Esophagus (tissue), 2 donors: Measurements from ENCODE around the gene RUNX1. TPM values are rescaled to one million over a fixed set of nuclear protein-coding genes. Genes with fewer than 3 reads are reported as not detected.
"Not testable (repeated sequence)": the region's sequence is repeated elsewhere in the genome, so short reads cannot be mapped to it uniquely, and the experiment has no call there.

Experiments
- H3K27ac ChIP-seq, 2 donors: one replicate each; pipeline ENCODE4 v1.5.1; 2013; ENCODE audit warnings: low read depth in 2 of 2, mild to moderate bottlenecking in 2 of 2, inconsistent platforms in 1 of 2, low read length in 1 of 2, moderate library complexity in 1 of 2
- H3K27me3 ChIP-seq, 2 donors: one replicate each; pipeline ENCODE4 v1.6.1; 2013; ENCODE audit warnings: low read length in 2 of 2, control low read depth in 1 of 2, mild to moderate bottlenecking in 1 of 2; ENCODE audit not compliant: insufficient read depth in 2 of 2, control insufficient read depth in 1 of 2
- H3K36me3 ChIP-seq, 2 donors: one replicate each; pipeline ENCODE4 v1.6.1; 2013; ENCODE audit warnings: low read length in 1 of 2; ENCODE audit not compliant: control insufficient read depth in 2 of 2, insufficient read depth in 2 of 2
- H3K4me1 ChIP-seq, 2 donors: one replicate each; pipeline ENCODE4 v1.6.1; 2013; ENCODE audit warnings: low read length in 1 of 2; ENCODE audit not compliant: control insufficient read depth in 2 of 2, insufficient read depth in 2 of 2
- H3K4me3 ChIP-seq, 2 donors: one replicate each; pipeline ENCODE4 v1.5.1; 2013; ENCODE audit warnings: low read length in 2 of 2, mild to moderate bottlenecking in 2 of 2, low read depth in 1 of 2, moderate library complexity in 1 of 2
- H3K9me3 ChIP-seq, 2 donors: one replicate each; pipeline ENCODE4 v1.6.1; 2013; ENCODE audit warnings: mild to moderate bottlenecking in 2 of 2, low read depth in 1 of 2, low read length in 1 of 2, moderate library complexity in 1 of 2; ENCODE audit not compliant: control insufficient read depth in 2 of 2, insufficient read depth in 1 of 2
- whole genome bisulfite sequencing, 2 donors: extraction: QIAGEN DNeasy Blood & Tissue Kit; methylation state at CpG; one replicate each; pipeline ENCODE4 v1.1.7; 2013; 5-methylcytosine and 5-hydroxymethylcytosine counted together
- polyA plus RNA-seq, 2 donors: library from polyadenylated mRNA; stranded (reverse); fragments of 200-250 nt; gene quantifications; one replicate each; pipeline ENCODE4 v1.2.3, GENCODE V29; 2013
- donor health status: healthy with polysubstance abuse.
- donor health status: Bipolar disorder and iron deficiency.

RUNX1 gene
- polyA plus RNA-seq, 2 donors, result 4.4 to 6.4 TPM

DNA sequence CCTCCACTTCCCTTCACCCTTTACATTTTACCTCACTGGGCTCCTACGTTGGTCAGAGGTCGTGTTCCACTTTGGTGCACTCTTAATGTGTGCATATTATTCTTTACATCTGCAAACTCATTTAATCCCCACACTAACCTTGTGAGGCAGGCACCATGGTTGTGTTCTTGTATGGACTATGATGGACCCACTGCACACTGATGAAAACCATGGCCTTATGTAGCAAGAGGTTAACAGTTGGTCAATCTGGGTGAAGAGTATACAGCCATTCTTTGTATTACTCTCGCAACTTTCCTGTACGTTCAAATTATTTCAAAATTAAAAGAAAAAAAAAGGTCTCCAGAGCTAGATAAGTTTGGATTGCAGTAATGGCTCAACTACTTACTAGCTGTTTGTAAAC, 78.5 kb downstream of the RUNX1 start:
- peaks cover 0 to 3% of the 10 kb centered on the region in 2 donors for H3K4me1 ChIP-seq
- H3K9me3 ChIP-seq, result no peaks in the 10 kb centered on the region
- H3K27ac ChIP-seq, result no peak overlapping the region
- H3K36me3 ChIP-seq, result no peaks in the 10 kb centered on the region
- no peak overlapping the region for H3K4me3 ChIP-seq
- H3K27me3 ChIP-seq, result no peaks in the 10 kb centered on the region
- WGBS, 2 donors, result 90 to 91% methylated on average over 4 of the region's 4 CpGs

DNA sequence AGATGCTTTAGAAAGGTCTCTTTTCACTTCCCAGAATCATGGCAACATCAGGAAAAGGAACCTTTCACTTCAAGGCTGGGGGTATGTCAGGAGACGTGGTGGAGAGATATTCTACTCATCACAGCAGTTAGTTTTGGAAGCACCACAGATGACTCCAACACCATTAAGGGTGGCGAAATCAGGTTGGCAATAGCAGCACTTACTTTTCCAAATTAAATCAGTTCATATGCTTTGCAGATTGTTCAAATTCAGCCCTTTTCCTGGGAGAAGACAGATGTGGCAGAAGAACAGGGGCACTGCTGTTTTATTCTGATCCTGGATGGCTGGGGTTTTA, 79.0 kb downstream of the RUNX1 start:
- Histone ChIP-seq H3K4me3 (no peak overlapping the region), H3K27me3 (no peaks in the 10 kb centered on the region), H3K4me1 (peaks cover 0 to 3% of the 10 kb centered on the region in 2 donors), H3K36me3 (no peaks in the 10 kb centered on the region), H3K9me3 (no peaks in the 10 kb centered on the region), H3K27ac (no peak overlapping the region)
- 85 to 87% methylated on average over 2 of the region's 2 CpGs for WGBS, 2 donors

DNA sequence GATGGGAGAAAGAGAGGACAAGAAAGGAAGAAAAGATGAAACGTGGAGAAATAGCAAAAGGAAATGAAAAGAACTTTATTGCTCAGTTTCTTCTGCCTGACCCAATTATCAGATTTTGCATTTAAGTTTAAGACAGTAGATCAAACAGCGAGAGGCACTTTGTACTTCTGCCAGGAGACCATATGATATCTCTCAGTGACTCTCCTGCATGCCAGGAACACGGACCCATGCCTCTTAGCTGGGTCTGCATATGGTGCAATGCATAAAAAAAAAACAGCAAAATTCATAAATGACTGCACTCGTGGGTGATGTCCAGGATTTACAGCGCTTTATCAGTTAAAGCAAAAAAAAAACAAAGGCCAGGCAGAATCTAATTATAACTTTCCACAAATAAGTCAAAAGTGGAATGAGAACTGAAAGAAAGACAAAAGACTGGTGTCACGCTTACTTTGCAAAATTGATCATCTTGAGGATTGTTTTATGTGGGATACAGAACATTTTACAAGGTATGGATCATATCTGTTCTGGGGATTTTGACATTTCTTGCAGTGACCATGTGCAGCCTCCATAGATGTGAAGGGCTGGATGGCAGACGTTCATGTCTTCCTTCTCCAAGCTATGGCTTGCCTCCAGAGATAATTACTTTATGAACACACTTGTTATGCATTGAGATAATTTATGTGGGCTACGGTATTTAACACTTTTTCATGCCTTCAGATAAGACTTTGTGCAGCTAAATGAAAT, 79.5 kb downstream of the RUNX1 start:
- no peak overlapping the region for H3K27ac ChIP-seq
- H3K27me3 ChIP-seq, result no peaks in the 10 kb centered on the region
- no peaks in the 10 kb centered on the region for H3K36me3 ChIP-seq
- H3K4me3 ChIP-seq, result no peak overlapping the region
- H3K9me3 ChIP-seq, result no peaks in the 10 kb centered on the region
- WGBS, 2 donors, result 64 to 68% methylated on average over 8 of the region's 8 CpGs
- H3K4me1 ChIP-seq, result peaks cover 0 to 7% of the 10 kb centered on the region in 2 donors

DNA sequence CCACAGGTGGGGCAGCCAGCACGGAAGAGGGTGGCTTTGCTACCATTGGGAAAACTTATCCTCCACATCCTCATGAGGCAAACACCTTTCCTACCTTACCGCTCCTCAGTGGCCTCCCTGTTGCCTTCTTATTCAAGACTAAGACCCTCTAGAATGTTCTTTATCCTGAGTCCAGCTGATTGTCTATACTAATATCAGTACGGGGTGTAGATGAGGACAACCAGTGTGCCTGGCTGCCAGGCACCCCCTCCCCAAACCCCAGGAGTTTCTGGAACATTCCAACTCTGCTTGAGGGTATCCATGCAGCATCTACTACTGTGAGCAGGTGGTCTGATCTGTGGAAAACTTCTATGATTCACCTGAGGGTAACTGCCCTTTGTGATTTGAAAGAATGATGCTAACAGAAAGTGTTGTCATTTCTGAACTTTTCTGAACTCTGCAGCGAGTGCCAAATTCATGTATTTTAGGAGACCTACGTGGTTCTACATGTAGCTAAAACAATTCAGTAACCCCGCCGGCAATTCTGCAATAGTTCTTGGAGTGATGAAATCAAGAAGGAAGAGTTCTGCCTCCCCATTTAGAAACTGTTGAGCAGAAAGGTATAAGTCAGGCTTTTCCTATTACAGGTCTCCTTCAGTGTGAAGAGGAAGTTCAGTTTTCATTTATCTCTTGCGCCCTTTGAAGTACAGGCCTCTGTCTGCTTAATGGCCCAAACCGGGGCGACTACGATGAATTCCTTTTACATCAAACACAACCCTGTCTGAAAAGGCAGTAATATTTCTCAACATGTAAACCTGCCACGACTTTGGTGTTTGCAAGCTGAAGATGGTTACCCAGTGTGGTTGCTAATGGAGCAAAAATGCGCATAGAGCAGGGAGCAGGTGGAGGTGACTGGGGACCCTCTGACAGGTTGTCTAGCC, 80.4 kb downstream of the RUNX1 start:
- peaks cover 0 to 7% of the 10 kb centered on the region in 2 donors for H3K4me1 ChIP-seq
- WGBS, 2 donors, result 76 to 79% methylated on average over 13 of the region's 13 CpGs
- H3K27me3 ChIP-seq, result no peaks in the 10 kb centered on the region
- no peak overlapping the region for H3K4me3 ChIP-seq
- no peaks in the 10 kb centered on the region for H3K9me3 ChIP-seq
- H3K36me3 ChIP-seq, result no peaks in the 10 kb centered on the region
- no peak overlapping the region for H3K27ac ChIP-seq

DNA sequence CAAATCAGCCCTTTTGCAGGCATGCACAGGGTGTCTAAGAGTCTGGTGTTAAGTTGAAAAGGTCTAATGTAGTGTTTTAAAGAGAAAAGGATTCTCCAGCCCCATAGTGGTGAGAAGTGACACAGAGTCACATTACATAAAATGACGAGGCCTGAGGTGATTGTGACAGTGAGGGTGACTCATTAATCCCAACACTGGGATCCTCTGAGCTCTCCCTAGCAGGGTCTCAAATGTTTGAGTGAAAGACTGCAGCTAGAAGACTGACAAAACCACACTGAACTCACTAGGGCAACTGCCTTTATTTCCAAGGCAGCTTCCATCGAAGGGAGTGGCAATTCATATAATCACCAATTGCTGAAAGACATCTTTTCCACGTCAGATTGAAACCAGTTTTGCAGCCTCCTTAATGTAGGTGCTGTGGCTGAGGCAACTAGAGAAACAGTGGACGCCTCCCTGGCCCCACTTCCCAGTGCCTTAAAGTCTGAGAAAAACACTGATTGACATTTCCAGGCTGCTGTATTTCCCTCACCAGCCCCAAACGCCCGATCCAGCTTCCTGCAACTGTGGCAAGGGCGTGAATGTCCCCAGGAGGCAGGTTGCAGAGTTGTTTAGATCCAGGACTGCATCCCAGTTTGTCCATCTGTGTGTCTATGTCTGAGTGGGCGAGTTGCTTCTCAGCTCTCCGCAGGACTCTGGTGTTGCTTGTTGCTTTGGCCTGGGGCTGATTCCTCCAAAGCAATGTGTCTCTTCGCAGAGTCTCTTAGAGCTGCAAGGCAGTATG, 81.4 kb downstream of the RUNX1 start:
- H3K4me1 ChIP-seq, result peaks cover 0 to 7% of the 10 kb centered on the region in 2 donors

DNA sequence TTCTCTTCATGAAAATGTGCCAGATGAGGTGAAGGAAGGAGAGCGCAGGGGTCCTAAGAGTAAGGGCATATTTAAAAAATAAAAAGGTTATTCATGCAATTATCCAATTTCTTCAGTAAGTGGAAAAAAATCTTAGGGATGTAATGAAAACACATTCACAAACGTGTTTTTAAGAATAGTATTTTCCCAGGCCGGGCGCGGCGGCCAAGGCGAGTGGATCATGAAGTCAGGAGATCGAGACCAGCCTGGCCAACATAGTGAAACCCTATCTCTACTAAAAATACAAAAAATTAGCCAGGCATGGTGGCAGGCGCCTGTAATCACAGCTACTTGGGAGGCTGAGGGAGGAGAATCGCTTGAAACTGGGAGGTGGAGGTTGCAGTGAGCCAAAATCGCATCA, 82.2 kb downstream of the RUNX1 start:
- not testable (repeated sequence) for H3K4me1 ChIP-seq, H3K4me3 ChIP-seq
- WGBS, 2 donors, result 92 to 96% methylated on average over 11 of the region's 11 CpGs

More for the DNA sequence above, 81.4 kb downstream of the RUNX1 start:
- H3K36me3 ChIP-seq, result no peaks in the 10 kb centered on the region
- no peaks in the 10 kb centered on the region for H3K9me3 ChIP-seq
- no peak overlapping the region for H3K4me3 ChIP-seq
- H3K27me3 ChIP-seq, result no peaks in the 10 kb centered on the region
- H3K27ac ChIP-seq, result no peak overlapping the region
- 60 to 66% methylated on average over 10 of the region's 10 CpGs for WGBS, 2 donors

DNA sequence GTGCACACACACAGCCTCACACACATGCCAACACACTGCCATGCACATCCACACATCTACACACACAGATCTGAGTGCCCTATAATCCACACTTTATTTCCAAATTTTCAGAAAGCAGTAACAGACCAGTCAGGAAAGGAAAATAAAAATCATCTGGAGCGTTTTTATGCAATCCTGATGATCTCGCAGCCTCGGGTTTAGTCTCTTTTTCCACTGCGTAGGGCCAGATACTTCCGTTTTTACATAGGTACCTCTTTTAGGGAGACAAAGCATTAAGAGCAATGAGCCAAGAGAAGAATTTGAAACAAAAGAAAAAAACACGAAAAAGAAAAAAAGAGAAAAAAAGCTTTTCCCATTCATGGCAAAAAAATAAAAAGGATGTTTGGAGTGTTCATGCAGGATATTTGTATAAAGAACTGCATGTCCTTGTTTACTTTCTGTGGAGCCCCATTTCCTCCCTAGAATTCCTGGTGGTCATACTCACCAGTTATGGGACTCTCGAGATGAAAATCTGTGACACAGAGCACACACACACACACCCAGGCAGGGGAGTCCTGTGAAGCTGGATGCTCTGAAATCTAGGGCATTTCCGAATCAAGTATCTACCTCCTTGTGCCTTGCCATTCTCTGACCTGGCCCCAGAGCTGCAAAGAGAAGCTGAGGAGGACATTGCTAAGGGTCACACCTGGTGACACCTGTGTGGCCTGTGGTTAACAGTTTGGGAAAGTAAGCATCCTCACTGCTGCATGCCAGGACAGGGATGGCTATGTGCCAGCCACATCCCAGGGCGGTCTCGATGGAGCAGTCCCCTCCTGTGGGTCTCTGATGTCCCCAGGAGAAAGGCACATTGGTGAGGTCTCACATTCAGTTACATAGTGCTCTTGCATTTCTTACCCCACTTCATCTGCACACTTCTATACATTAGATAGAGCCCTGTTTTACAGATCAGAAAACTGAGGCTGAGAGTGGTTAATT, 83.6 kb downstream of the RUNX1 start:
- no peaks in the 10 kb centered on the region for H3K9me3 ChIP-seq
- no peak overlapping the region for H3K4me3 ChIP-seq
- H3K27me3 ChIP-seq, result no peaks in the 10 kb centered on the region
- no peak overlapping the region for H3K27ac ChIP-seq
- WGBS, 2 donors, result 68 to 69% methylated on average over 10 of the region's 10 CpGs
- peaks cover 0 to 7% of the 10 kb centered on the region in 2 donors for H3K4me1 ChIP-seq
- no peaks in the 10 kb centered on the region for H3K36me3 ChIP-seq

More for the DNA sequence above, 82.2 kb downstream of the RUNX1 start:
- not testable (repeated sequence) for H3K9me3 ChIP-seq, H3K36me3 ChIP-seq, H3K27ac ChIP-seq, H3K27me3 ChIP-seq

DNA sequence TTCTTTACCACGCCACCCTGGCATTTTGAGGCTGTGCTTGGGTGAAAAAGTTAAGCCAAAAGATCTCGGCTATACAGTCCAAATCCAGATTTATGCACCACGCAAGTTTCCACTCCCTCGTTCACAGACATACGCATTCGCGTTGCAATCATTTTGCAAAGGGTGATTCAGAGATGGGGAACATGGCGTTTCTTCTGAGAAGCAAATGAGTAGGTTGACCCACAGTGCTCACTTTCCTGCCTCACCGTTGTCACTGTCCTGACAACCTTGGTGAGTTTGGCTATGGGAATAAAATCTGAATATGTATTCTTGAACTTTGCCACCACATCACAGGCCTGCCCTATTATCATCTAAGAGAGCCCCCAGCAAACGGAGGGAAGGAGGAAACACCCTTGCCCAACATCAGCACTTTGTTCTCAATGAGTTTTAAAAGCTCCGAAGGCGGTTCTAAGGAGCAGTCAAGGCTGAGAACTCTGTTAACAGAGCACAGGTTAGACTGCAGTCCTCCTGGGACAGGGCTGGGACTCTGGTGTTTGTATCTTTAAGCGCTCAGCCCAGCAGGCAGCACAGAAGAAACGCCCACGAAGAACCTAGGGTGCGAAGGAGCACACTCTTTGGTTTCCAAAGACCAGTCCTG, 86.4 kb downstream of the RUNX1 start:
- H3K27me3 ChIP-seq, result peaks cover 0 to 2% of the 10 kb centered on the region in 2 donors
- WGBS, 2 donors, result 81 to 88% methylated on average over 16 of the region's 16 CpGs
- peaks cover 0 to 5% of the 10 kb centered on the region in 2 donors for H3K4me1 ChIP-seq
- no peak overlapping the region for H3K4me3 ChIP-seq
- no peak overlapping the region for H3K27ac ChIP-seq
- no peaks in the 10 kb centered on the region for H3K36me3 ChIP-seq
- H3K9me3 ChIP-seq, result no peaks in the 10 kb centered on the region
